SJCRH30 (cell line): Measurements from ENCODE around the gene CTSD. TPM values are rescaled to one million over a fixed set of nuclear protein-coding genes. Genes with fewer than 3 reads are reported as not detected.

Experiments used
- DNase-seq, 2 experiments: peaks; one replicate each; pipeline ENCODE4 v3.0.0-alpha.2; 2015 to 2020
- H3K27ac ChIP-seq: fragments of 250-450 bp; sonication (Bioruptor Pico); 2 replicates; pipeline ENCODE4 v1.5.1; 2020; ENCODE audit warnings: mild to moderate bottlenecking, moderate library complexity
- H3K27me3 ChIP-seq: fragments of 250-450 bp; sonication (Bioruptor Pico); 2 replicates; pipeline ENCODE4 v1.5.1; 2020; ENCODE audit warnings: mild to moderate bottlenecking, moderate library complexity
- H3K36me3 ChIP-seq: fragments of 250-450 bp; sonication (Bioruptor Pico); 2 replicates; pipeline ENCODE4 v1.5.1; 2020; ENCODE audit warnings: mild to moderate bottlenecking, moderate library complexity
- H3K4me1 ChIP-seq: fragments of 250-450 bp; sonication (Bioruptor Pico); 2 replicates; pipeline ENCODE4 v1.5.1; 2020; ENCODE audit warnings: mild to moderate bottlenecking, moderate library complexity
- H3K4me3 ChIP-seq: fragments of 250-450 bp; sonication (Bioruptor Pico); 2 replicates; pipeline ENCODE4 v1.5.1; 2020; ENCODE audit warnings: mild to moderate bottlenecking, moderate library complexity
- H3K9me3 ChIP-seq: fragments of 250-450 bp; sonication (Bioruptor Pico); replicated peaks from 2 replicates; pipeline ENCODE4 v1.5.1; 2020; ENCODE audit warnings: mild to moderate bottlenecking, moderate library complexity
- total RNA-seq: library from RNA; depleted of rRNA; stranded (reverse); fragments of >200 nt; shearing (Covaris generic); gene quantifications from 2 replicates; pipeline ENCODE4 v1.2.3, GENCODE V29; 2014

CTSD gene
- total RNA-seq, 1 experiment from 2014 or later: 70.2 TPM

DNA sequence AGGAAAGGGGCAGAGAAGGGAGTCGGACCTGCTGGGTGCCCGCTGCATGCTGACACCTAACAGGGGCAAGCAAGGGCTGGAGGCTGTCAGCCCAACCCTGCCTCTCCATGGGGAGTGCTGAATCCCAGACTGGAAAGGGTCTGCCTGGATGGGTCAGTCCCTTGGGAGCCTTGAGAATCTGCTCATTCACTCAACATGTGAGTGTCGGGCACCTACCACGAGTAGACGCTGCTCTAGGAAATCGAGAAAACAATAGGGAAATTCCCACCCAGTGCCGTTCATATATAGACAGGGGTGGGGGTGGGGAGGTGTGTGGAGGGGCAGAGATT lies 4.4 kb upstream of the CTSD start:
- no peaks in the 10 kb centered on the region for H3K9me3 ChIP-seq
- H3K4me1 ChIP-seq: peaks cover 15% of the 10 kb centered on the region
- 0 out of 2 replicates have a peak, but pooled peaks cover 3% of the 10 kb centered on the region for H3K27me3 ChIP-seq
- no peak overlapping the region for H3K27ac ChIP-seq
- no peak overlapping the region for H3K4me3 ChIP-seq
- no peak for DNase-seq
- H3K36me3 ChIP-seq: no peaks in the 10 kb centered on the region

DNA sequence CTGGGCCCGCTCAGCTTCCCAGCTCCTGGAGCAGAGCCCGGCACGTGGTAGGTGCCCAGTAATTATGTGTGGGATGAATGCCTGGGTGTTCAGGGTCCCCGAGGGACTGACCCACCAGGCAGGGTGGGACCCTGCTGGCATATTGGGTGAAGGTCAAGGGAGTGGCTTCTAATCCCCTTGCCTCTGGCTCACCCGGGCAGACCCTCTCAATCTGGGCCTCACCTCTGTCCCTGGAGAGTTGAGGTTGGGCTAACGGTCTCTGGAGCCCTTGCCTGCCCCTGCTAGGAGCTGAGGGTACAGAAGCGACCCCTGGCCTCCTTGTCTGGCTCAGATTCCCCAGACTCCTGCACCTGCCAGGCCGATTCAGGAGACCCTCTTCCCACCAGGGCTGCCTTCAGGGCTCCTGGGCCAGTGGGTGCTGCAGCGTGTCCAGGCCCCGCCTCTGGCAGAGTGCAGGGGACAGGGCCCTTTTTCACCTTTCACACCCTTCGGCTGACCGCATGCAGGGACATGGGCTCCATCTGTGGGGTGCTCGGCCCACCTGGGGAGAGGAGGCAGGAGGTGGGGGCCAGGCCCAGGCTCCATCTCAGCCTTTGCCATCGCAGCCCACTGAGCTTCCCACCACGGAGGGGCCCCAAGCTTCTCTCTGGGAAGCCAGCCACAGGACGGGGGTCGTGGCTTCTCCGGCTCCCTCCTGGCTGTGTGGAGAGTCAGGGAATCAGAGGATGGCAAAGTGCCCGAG lies 3.8 kb upstream of the CTSD start:
- no peak overlapping the region for H3K4me3 ChIP-seq
- no peak for DNase-seq
- no peaks in the 10 kb centered on the region for H3K36me3 ChIP-seq
- no peak overlapping the region for H3K27ac ChIP-seq
- 0 out of 2 replicates have a peak, but pooled peaks cover 3% of the 10 kb centered on the region for H3K27me3 ChIP-seq
- no peaks in the 10 kb centered on the region for H3K9me3 ChIP-seq
- H3K4me1 ChIP-seq: peaks cover 19% of the 10 kb centered on the region

DNA sequence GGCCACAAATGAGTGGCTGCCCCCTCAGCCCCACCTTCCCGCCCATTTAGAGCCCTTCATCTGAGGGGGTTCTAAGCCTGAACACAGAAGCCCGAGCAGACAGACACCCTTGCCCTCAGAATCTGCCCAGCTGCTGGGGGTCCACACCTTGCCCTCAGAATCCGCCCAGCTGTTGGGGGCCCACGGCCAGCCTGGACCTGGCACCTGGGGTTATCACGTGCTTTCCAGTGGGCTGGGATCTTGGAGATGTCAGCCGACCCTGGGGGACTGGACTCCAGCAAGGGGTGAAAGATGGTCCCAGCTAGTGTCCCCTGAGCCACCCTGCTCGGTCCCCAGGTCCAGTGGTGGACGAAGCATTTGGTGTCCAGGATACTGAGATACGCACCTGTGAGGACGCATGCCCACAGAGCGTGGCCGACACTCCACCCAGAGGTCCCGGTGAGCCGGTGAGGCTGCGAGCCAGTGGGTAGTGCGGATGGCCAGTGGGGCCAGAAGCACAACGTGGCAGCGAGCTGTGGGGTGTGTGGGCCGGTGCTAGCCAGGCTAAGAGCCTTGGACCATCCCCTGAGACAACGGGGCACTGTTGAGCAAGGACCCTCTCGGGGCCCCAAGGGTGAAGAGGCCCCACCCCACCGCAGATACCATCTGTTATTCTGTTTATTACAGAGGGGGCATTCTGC lies 3.1 kb upstream of the CTSD start:
- Histone ChIP-seq H3K36me3 (no peaks in the 10 kb centered on the region), H3K27ac (no peak overlapping the region), H3K4me1 (peaks cover 13% of the 10 kb centered on the region), H3K27me3 (0 out of 2 replicates have a peak, but pooled peaks cover 3% of the 10 kb centered on the region), H3K9me3 (no peaks in the 10 kb centered on the region), H3K4me3 (no peak overlapping the region)
- DNase-seq: no peak

DNA sequence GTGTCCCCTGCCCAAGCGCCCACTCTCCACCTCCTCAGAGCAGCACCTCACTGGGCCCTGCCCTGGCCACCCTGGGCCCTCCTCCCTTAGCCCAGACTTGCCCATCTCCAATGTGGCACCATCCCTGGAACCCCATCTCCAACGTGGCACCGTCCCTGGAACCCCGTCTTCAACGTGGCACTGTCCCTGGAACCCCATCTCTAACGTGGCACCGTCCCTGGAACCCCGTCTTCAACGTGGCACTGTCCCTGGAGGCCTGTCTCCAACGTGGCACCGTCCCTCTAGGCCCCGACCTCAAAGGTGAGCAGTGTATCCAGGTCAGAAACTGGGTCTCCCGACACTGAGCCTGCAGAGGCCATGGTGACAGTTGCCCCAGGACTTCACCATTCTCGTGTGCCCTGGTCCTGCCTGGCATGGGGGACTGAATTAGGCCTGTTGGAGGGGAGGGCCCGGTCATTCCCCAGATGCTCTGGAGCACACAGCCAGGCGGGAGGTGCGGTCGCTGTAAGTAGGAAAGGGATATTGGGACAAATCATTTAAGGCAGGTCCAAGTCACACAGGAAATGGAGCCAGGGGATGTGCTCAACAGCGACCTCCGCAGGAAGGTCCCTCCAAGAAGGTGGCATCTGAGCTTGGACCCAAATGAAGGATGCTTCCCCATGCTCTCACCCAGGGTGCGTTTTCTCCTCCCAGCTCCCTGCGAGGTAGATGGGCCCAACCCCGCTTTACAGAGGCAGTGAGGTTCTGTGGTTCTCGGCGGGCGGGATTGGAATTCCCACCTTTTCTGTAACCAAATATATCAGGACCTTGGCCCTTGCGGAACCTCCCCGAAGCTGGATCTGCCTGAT lies 2.4 kb upstream of the CTSD start:
- H3K27ac ChIP-seq: no peak overlapping the region
- H3K4me3 ChIP-seq: no peak overlapping the region
- no peaks in the 10 kb centered on the region for H3K36me3 ChIP-seq
- 0 out of 2 replicates have a peak, but pooled peaks cover 3% of the 10 kb centered on the region for H3K27me3 ChIP-seq
- H3K9me3 ChIP-seq: no peaks in the 10 kb centered on the region
- no peak for DNase-seq
- H3K4me1 ChIP-seq: peaks cover 13% of the 10 kb centered on the region; the same call in 1 of the 2 replicates

DNA sequence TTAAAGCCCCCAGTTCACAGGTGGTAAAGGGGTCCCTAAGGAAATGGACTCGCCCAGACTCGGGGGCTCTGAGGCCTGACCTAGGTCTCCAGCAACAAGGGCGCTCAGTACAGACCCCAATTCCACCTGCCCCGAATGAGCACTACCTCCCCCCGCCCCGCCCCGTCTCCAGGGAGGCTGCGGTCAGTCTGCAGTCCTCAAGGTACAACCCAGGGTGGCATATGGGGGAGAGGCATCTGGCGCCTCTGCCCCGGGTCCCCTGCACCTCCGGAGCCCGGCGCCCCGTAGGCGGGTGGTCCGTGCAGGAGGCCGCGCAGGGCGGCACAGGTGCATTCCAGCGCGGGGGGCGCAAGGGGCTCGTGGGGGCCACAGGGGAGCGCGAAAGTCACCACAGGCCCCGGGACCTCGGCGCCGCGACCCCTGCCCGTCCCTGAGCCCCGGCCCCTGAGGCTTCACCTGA lies 361 bp downstream of the CTSD start:
- no peak for DNase-seq
- H3K4me1 ChIP-seq: peaks cover 16% of the 10 kb centered on the region; the same call in 1 of the 2 replicates
- H3K36me3 ChIP-seq: no peaks in the 10 kb centered on the region; the same call in 1 of the 2 replicates
- H3K27ac ChIP-seq: peak overlapping the region; percentile 31
- H3K9me3 ChIP-seq: no peaks in the 10 kb centered on the region
- peak overlapping the region; percentile 91 for H3K4me3 ChIP-seq
- H3K27me3 ChIP-seq: no peaks in the 10 kb centered on the region

DNA sequence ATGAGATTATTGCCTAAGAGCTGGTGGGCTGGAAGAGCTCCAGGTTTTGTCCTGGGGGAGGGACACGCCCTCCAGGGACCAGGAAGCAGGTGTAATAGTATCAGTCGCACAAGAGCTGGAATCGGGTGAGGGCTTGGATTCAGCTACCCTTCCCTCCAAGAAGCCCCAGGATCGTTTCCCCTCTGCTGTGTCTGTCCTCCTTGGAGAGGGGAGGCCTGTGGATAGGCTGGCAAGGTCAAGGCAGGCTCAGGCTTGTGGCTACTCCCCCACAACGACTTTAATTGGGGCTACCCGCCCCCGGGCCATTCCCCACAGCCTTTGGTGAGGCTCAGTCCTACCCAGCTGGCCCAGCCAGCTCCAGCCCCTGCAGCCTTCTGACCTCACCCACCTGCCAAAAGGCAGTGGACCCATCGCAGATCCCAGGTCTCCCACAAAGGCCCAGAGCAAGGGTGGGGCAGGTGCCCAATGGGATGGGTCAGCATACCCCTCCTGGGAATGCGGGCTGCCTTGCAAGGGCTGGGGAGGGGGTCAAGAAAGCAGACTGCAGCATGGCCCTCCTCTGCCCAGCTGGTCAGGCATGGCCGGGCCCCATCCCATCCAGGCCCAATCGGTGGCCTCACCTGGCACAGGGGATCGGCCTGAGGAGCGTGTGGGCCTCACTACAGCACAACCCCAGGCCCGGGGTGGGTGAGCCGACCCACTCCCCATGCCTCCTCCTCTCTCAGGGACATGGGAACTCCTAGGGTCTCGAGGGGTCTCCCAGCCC lies 1.0 kb downstream of the CTSD start:
- no peak for DNase-seq
- Histone ChIP-seq H3K4me1 (peaks cover 16% of the 10 kb centered on the region; the same call in 1 of the 2 replicates), H3K27ac (no peak overlapping the region; the same call in 1 of the 2 replicates), H3K36me3 (no peaks in the 10 kb centered on the region; the same call in 1 of the 2 replicates), H3K4me3 (peak overlapping the region; percentile 91), H3K9me3 (no peaks in the 10 kb centered on the region), H3K27me3 (no peaks in the 10 kb centered on the region)

DNA sequence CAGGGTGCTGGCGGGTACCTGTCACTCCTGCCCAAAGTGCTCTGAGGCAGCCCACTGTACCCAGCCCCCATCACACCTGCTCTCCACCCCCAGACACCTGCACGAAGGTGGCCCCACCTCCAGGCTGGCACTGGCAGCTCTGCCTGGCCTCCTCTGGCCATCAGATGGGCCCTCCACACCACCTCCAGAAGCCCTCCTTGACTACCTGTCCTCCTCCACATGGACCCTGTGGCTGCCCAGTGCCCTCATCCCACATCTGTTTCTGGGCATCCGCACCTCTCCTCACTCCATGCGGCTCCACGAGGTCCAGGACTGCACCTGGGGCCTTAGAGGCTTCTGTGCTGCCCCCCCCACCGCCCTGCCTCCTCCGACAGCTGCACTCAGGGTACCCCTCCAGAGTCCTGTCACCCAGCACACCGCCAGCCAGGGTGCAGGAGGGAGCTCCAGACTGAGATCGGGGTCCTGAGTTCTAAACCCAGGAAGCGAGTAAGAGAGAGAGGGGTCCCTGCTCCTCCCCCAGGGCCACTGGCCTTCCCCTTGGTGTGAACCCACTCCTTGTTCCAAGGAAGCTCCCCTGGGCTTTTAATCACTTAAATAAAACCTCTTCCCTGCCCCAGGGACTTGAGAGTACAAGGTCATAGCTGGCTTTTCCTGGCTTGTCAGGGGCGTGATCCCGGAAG lies 1.7 kb downstream of the CTSD start:
- Histone ChIP-seq H3K36me3 (no peaks in the 10 kb centered on the region; the same call in 1 of the 2 replicates), H3K27me3 (no peaks in the 10 kb centered on the region), H3K4me3 (no peak overlapping the region), H3K4me1 (peaks cover 16% of the 10 kb centered on the region; the same call in 1 of the 2 replicates), H3K9me3 (no peaks in the 10 kb centered on the region), H3K27ac (no peak overlapping the region)
- DNase-seq: no peak

DNA sequence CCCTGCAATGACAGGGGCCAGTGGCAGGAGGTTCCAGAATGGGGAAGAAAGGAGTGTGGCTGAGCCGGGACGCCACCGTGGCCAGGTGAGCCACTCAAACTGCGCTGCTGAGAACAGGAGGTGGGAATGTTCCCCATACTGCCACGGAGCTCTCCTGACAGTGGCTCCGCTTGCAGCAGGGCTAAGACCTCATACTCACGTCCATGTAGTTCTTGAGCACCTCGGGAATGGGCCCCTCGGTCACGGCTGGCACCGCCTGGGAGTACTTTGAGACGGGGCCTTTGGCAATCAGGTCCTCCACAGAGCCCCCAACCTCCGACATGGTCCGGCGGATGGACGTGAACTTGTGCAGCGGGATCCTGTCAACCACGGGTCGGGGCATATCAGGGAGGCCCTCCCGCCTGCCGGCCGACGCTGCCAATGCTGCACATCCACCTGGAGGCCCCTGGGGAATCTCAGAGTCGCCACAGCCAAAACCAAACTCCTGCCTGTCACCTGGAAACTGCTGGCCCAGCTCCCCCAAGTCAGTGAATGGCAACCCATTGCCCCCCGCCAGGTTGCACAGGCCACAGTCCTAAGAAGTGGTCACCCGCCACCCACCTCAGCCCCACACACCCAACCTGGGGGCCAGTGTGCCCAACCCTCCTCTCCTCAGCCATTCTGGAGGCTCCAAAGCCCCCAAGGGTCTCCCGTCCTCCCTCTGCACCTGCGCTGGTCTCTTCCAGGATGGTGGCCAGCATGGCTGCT lies 2.4 kb downstream of the CTSD start:
- Histone ChIP-seq H3K27ac (no peak overlapping the region), H3K36me3 (no peaks in the 10 kb centered on the region; the same call in 1 of the 2 replicates), H3K9me3 (no peaks in the 10 kb centered on the region), H3K27me3 (no peaks in the 10 kb centered on the region), H3K4me1 (peaks cover 16% of the 10 kb centered on the region; the same call in 1 of the 2 replicates), H3K4me3 (no peak overlapping the region)
- no peak for DNase-seq

DNA sequence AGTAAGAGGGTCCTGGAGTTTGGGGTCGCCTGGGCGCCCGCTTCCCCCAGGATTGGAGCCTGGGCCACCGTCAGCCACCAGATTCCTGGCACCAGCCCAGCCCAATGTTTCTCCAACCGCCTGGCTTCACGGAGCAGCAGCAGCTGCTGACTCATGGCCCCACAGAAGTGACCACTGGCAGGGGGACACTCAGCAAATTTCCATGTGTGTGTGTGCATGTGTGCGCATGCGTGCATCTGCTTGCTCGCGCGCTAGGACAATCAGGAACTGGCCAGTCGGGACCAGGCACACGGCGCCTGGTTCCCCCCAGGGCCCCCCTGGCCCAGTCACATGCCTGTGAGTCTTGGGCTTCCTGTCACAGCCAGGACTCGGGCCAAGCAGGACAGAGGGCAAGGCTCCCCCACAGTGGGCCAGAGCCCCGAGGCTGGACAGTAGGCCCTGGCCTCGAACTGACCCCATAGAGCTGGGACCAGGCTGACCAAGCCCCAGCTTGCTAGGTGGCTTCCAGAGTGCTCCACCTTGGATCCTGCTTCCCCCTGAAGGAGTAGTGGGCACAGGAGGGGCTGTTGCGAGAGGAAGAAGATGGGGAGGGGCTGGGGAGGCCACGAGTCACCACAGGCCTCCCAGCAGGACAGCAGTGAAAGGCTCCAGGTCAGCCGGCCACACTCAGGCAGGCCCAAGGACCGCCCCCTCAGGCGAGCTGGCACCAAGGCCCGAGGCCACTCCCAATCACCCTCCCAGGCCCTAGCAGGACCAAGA lies 3.2 kb downstream of the CTSD start:
- DNase-seq: no peak
- H3K4me3 ChIP-seq: no peak overlapping the region
- peaks cover 15% of the 10 kb centered on the region; the same call in 1 of the 2 replicates for H3K4me1 ChIP-seq
- no peaks in the 10 kb centered on the region; the same call in 1 of the 2 replicates for H3K36me3 ChIP-seq
- no peaks in the 10 kb centered on the region for H3K9me3 ChIP-seq
- no peaks in the 10 kb centered on the region for H3K27me3 ChIP-seq
- no peak overlapping the region for H3K27ac ChIP-seq

DNA sequence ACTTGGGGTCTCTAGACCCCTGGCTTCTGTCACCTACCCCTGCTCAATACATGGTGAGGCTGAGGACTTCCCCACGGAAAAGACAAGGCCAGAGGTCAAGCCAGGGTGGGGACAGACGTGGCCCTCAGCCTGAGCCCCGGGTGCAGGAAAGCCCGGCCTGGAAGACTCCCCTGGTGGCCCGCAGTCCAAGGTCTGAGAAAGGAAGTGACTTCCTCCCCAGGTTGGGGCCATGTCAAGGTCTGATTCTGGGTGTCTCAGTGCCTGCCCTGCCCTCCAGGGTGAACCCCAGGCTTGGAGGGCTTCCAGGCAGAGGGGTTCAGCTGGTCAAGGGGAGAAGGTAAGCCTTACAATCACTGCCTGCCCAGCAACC lies 3.9 kb downstream of the CTSD start:
- no peaks in the 10 kb centered on the region; the same call in 1 of the 2 replicates for H3K36me3 ChIP-seq

DNA sequence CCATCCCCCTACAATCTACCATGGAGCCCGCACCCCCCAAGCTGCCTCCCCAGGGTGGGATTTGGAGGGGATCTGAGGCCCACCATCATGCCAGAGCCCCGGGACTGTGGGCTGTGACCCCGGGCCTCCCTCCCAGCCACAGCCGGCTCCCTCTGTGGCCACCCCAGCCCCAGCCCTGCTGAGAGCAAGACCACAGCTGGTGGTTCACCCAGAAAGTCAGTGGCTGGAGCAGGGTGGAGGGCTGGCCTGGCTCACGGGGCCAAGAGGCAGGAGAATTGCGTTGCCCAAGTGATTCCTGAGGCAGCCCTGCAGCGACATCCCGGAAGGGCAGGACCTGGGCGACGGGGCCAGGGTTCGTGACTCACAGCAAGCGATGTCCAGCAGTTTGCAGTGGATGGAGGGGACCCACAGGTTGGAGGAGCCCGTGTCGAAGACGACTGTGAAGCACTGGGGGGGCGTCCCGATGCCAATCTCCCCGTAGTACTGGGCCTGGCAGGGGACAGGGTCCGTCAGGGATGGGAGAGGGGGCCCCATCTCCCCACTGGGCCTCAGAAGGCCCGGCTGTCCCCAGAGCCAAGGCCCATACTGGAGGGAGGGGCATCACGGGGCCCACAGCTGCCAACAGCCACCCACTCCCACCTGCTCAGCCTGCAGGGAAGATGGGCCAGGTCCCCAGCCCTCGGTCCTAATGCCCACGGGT lies 4.4 kb downstream of the CTSD start:
- H3K36me3 ChIP-seq: no peaks in the 10 kb centered on the region; the same call in 1 of the 2 replicates

More for the DNA sequence above, 3.9 kb downstream of the CTSD start:
- DNase-seq: no peak
- Histone ChIP-seq H3K4me3 (no peak overlapping the region), H3K9me3 (no peaks in the 10 kb centered on the region), H3K4me1 (peaks cover 14% of the 10 kb centered on the region; the same call in 1 of the 2 replicates), H3K27me3 (no peaks in the 10 kb centered on the region), H3K27ac (no peak overlapping the region)

DNA sequence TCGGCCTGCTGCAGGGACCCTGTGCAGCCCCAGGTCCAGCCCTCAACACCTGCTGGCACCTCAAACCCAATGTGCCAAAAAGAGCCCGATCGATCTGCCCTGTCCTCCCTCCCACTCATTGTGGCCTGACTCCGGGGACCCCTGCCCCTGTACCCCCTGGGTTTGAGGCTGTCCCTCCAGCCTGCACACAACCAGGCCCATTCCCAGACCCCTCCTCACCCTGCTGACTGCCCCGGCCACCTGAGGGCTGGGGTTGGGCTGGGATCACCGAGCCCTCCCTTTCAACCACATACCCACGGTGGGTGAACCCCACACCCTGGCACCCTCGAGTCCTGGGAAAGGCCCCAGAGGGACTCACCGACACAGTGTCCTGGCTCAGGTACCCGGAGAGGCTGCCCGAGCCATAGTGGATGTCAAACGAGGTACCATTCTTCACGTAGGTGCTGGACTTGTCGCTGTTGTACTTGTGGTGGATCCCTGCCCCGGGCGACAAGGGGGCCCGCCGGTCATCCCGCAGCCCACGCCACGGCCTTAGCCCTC lies 5.0 kb downstream of the CTSD start:
- no peak for DNase-seq
- H3K27ac ChIP-seq: no peak overlapping the region
- H3K36me3 ChIP-seq: no peaks in the 10 kb centered on the region; the same call in 1 of the 2 replicates

More for the DNA sequence above, 4.4 kb downstream of the CTSD start:
- Histone ChIP-seq H3K4me3 (no peak overlapping the region), H3K9me3 (no peaks in the 10 kb centered on the region), H3K27ac (no peak overlapping the region), H3K27me3 (no peaks in the 10 kb centered on the region), H3K4me1 (peaks cover 10% of the 10 kb centered on the region; the same call in 1 of the 2 replicates)
- DNase-seq: no peak

More for the DNA sequence above, 5.0 kb downstream of the CTSD start:
- Histone ChIP-seq H3K27me3 (no peaks in the 10 kb centered on the region), H3K9me3 (no peaks in the 10 kb centered on the region), H3K4me1 (peaks cover 9% of the 10 kb centered on the region; the same call in 1 of the 2 replicates), H3K4me3 (no peak overlapping the region)
